ENCODE measurements around the gene RSAD1.

The RSAD1 gene

GRCh38 chr17:50508573-50509460 is 30.2 kb downstream of the RSAD1 start:
- Histone ChIP-seq H3K27ac (peak overlapping the region; percentile 89), H3K79me2 (no peaks in the 10 kb centered on the region), H3K9ac (no peak overlapping the region), H3K4me1 (peaks cover 34% of the 10 kb centered on the region), H3K36me3 (ENCODE audit: control insufficient read depth, insufficient read depth, low read length) (no peaks in the 10 kb centered on the region), H3K9me3 (ENCODE audit: control insufficient read depth, low read length) (no peaks in the 10 kb centered on the region), H3K27me3 (ENCODE audit: control insufficient read depth, insufficient read depth, low read length) (no peaks in the 10 kb centered on the region), H3K4me3 (ENCODE audit: low read depth, low read length) (peak overlapping the region; percentile 51), H2AFZ (peak overlapping the region; percentile 67), H3K4me2 (ENCODE audit: low read length) (peak overlapping the region; percentile 50)
- TF ChIP-seq CTCF (IDR thresholded peaks at IDR 0.05), result no peak

GRCh38 chr17:50511058-50511457 is 32.4 kb downstream of the RSAD1 start:
- Histone ChIP-seq H3K9ac (peak overlapping the region; percentile 54), H3K27ac (peak overlapping the region; percentile 100), H3K9me3 (ENCODE audit: control insufficient read depth, low read length) (no peaks in the 10 kb centered on the region), H3K4me2 (ENCODE audit: low read length) (peak overlapping the region; percentile 69), H2AFZ (peak overlapping the region; percentile 90), H3K4me1 (peaks cover 51% of the 10 kb centered on the region), H3K79me2 (no peaks in the 10 kb centered on the region), H3K27me3 (ENCODE audit: control insufficient read depth, insufficient read depth, low read length) (no peaks in the 10 kb centered on the region), H3K4me3 (ENCODE audit: low read depth, low read length) (peak overlapping the region; percentile 51), H3K36me3 (ENCODE audit: control insufficient read depth, insufficient read depth, low read length) (no peaks in the 10 kb centered on the region)
- TF ChIP-seq CTCF (IDR thresholded peaks at IDR 0.05), result no peak

GRCh38 chr17:50513495-50513894 is 34.8 kb downstream of the RSAD1 start:
- no peaks in the 10 kb centered on the region for H3K9me3 ChIP-seq (ENCODE audit: control insufficient read depth, low read length)
- H3K79me2 ChIP-seq, result no peaks in the 10 kb centered on the region
- H2AFZ ChIP-seq, result no peak overlapping the region
- H3K9ac ChIP-seq, result no peak overlapping the region
- no peaks in the 10 kb centered on the region for H3K27me3 ChIP-seq (ENCODE audit: control insufficient read depth, insufficient read depth, low read length)
- H3K4me3 ChIP-seq (ENCODE audit: low read depth, low read length), result no peak overlapping the region
- peaks cover 46% of the 10 kb centered on the region for H3K4me1 ChIP-seq
- no peak overlapping the region for H3K4me2 ChIP-seq (ENCODE audit: low read length)
- no peak overlapping the region for H3K27ac ChIP-seq
- H3K36me3 ChIP-seq (ENCODE audit: control insufficient read depth, insufficient read depth, low read length), result no peaks in the 10 kb centered on the region
- TF ChIP-seq CTCF (IDR thresholded peaks at IDR 0.05), result no peak

GRCh38 chr17:50514388-50514787 is 35.7 kb downstream of the RSAD1 start:
- Histone ChIP-seq H3K9ac (no peak overlapping the region), H3K4me1 (peaks cover 39% of the 10 kb centered on the region), H2AFZ (no peak overlapping the region), H3K9me3 (ENCODE audit: control insufficient read depth, low read length) (no peaks in the 10 kb centered on the region), H3K36me3 (ENCODE audit: control insufficient read depth, insufficient read depth, low read length) (no peaks in the 10 kb centered on the region), H3K4me2 (ENCODE audit: low read length) (no peak overlapping the region), H3K79me2 (no peaks in the 10 kb centered on the region), H3K27me3 (ENCODE audit: control insufficient read depth, insufficient read depth, low read length) (no peaks in the 10 kb centered on the region), H3K27ac (no peak overlapping the region), H3K4me3 (ENCODE audit: low read depth, low read length) (no peak overlapping the region)
- no peak for TF ChIP-seq CTCF (IDR thresholded peaks at IDR 0.05)

Data from parathyroid adenoma (tissue), 2 donors.